Left ventricle myocardium inferior (tissue), 1 donor: ENCODE results near the gene KLHL33. TPM values are rescaled to one million over a fixed set of nuclear protein-coding genes. Genes with fewer than 3 reads are reported as not detected.

Source experiments
- DNase-seq: peaks from one replicate; pipeline ENCODE4 v3.0.0-alpha.2; 2020
- H3K27ac ChIP-seq: fragments of 200-600 bp; replicated peaks from 2 replicates; pipeline ENCODE4 v1.8.0; 2021
- H3K27me3 ChIP-seq: fragments of 200-600 bp; 2 replicates; pipeline ENCODE4 v1.8.0; 2021; ENCODE audit warnings: low read depth
- H3K36me3 ChIP-seq: fragments of 200-600 bp; 2 replicates; pipeline ENCODE4 v1.8.0; 2021
- H3K4me1 ChIP-seq: fragments of 200-600 bp; 2 replicates; pipeline ENCODE4 v1.8.0; 2021
- H3K4me3 ChIP-seq: fragments of 200-600 bp; 2 replicates; pipeline ENCODE4 v1.8.0; 2021; ENCODE audit warnings: mild to moderate bottlenecking, moderate library complexity
- H3K9me3 ChIP-seq: fragments of 200-600 bp; replicated peaks from 2 replicates; pipeline ENCODE4 v1.8.0; 2021
- intact Hi-C: fragments of 100-400 bp; cut with micrococcal nuclease; formaldehyde crosslinking; loops from one replicate; pipeline ENCODE4 v1.11.0; 2022
- total RNA-seq: library from RNA; stranded (reverse); fragmentation: NEBNext Ultra II Directional; extraction: Animal tissue kit (Norgen Biotek cat#: 25700); gene quantifications from one replicate; pipeline ENCODE4 v1.2.1, GENCODE V29; 2021
- TF ChIP-seq, protein P1 (sequence below): fragments of 200-600 bp; IDR thresholded peaks from 2 replicates; pipeline ENCODE4 v1.8.0; 2021; ENCODE audit warnings: antibody characterized with exemption, mild to moderate bottlenecking, borderline replicate concordance
- donor health status: DM: no; HTN: yes; CAD: no; lungs with severe emphysema.

Gene KLHL33
- total RNA-seq, 1 donor from 2014 or later, result 0.33 TPM

DNA sequence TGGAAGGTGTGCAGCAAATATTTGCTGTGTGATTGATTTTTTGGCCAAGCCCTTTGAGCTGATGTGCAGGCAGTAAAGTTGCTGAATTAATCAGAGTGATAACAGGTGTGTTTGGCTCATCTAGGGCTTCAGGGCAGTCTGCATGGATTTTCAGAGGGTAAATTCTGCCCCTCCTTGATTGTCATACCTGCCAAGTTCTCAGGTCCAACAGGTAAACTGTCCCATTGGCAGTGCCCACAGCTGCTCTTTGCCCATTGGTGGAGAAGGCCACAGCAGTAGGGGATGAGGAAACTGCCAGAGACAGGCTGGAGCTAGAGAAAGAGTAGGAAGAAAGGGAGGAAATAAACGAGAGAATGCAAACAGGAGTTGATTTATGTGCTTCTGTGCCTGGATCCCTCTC, 56.2 kb downstream of the KLHL33 start:
- no peak for DNase-seq
- TF ChIP-seq, protein P1, sequence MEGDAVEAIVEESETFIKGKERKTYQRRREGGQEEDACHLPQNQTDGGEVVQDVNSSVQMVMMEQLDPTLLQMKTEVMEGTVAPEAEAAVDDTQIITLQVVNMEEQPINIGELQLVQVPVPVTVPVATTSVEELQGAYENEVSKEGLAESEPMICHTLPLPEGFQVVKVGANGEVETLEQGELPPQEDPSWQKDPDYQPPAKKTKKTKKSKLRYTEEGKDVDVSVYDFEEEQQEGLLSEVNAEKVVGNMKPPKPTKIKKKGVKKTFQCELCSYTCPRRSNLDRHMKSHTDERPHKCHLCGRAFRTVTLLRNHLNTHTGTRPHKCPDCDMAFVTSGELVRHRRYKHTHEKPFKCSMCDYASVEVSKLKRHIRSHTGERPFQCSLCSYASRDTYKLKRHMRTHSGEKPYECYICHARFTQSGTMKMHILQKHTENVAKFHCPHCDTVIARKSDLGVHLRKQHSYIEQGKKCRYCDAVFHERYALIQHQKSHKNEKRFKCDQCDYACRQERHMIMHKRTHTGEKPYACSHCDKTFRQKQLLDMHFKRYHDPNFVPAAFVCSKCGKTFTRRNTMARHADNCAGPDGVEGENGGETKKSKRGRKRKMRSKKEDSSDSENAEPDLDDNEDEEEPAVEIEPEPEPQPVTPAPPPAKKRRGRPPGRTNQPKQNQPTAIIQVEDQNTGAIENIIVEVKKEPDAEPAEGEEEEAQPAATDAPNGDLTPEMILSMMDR, result no peak
- H3K4me1 ChIP-seq, result no peaks in the 10 kb centered on the region
- H3K9me3 ChIP-seq, result no peaks in the 10 kb centered on the region
- intact Hi-C loops, result no loop called here
- no peaks in the 10 kb centered on the region for H3K27me3 ChIP-seq
- H3K36me3 ChIP-seq, result peaks cover 100% of the 10 kb centered on the region
- H3K4me3 ChIP-seq, result no peak overlapping the region
- no peak overlapping the region for H3K27ac ChIP-seq

DNA sequence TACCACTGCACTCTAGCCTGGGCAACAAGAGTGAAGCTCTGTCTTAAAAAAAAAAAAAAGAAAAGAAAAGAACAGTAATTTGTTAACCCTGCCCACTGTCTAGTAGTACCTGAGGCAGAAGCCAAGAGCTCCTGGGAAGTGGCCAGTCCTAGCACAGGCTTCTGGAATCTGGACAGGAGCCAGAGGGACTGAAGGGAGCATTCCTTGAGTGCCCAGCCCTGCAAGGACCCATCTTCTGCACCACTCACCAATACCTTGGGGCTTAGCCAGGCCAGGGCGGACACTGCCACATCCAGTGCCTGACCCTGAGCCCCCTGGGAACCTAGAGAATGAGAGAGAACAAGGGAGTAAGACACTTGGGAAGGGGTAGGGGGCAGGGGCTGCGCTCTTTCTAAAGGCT, 58.8 kb downstream of the KLHL33 start:
- TF ChIP-seq, protein P1, result no peak
- intact Hi-C loops, result no loop called here
- no peaks in the 10 kb centered on the region for H3K9me3 ChIP-seq
- DNase-seq, result no peak
- no peaks in the 10 kb centered on the region for H3K27me3 ChIP-seq
- H3K27ac ChIP-seq, result no peak overlapping the region
- H3K4me1 ChIP-seq, result no peaks in the 10 kb centered on the region
- no peak overlapping the region for H3K4me3 ChIP-seq
- peaks cover 99% of the 10 kb centered on the region for H3K36me3 ChIP-seq

DNA sequence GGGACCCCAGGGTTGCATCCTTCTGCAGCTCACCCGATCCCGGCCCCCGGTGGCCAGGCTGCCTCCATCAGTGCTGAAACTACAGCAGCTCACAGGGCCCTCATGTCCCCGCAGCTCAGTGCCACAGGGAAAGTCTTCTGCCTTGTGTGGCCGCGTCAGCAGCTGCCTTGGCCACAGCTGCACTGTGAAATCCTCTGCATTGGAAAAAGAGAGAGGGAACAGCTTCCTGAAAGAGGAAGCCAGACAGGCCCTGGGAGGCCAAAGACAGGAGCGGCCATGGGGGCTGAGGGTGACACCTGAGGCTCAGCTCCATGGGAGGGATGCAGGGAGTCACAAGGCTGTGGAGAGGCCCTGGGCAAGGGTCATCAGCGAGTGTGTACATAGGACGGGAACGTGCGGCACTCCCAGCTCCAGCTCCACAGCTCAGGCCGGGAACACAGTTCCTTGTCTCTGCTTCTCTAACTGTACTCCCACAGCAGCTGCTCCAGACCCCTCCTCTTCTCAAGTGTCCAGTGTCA, 59.8 kb downstream of the KLHL33 start:
- no peaks in the 10 kb centered on the region for H3K27me3 ChIP-seq
- peaks cover 98% of the 10 kb centered on the region for H3K36me3 ChIP-seq
- intact Hi-C loops, result no loop called here
- TF ChIP-seq, protein P1, result no peak
- H3K4me1 ChIP-seq, result no peaks in the 10 kb centered on the region
- no peak overlapping the region for H3K4me3 ChIP-seq
- no peak overlapping the region for H3K27ac ChIP-seq
- no peak for DNase-seq
- no peaks in the 10 kb centered on the region for H3K9me3 ChIP-seq

Other genes starting within 250 kb of the KLHL33 start
- not detected for gene OR11G2, start 245.3 kb downstream of the KLHL33 start, total RNA-seq
- gene OR11H6, start 212.5 kb downstream of the KLHL33 start, total RNA-seq, result not detected
- not detected for gene OR11H7, start 207.2 kb downstream of the KLHL33 start, total RNA-seq
- gene OR11H4, start 196.9 kb downstream of the KLHL33 start, total RNA-seq, result not detected
- gene TTC5, start 130.2 kb downstream of the KLHL33 start, total RNA-seq, result 12.0 TPM
- 53.9 TPM for gene CCNB1IP1, start 102.9 kb downstream of the KLHL33 start, total RNA-seq
- 15.6 TPM for gene PARP2, start 92.5 kb downstream of the KLHL33 start, total RNA-seq
- gene TEP1, start 22.7 kb downstream of the KLHL33 start, total RNA-seq, result 9.7 TPM
- gene OSGEP, start 18.6 kb upstream of the KLHL33 start, total RNA-seq, result 19.4 TPM
- gene APEX1, start 19.1 kb upstream of the KLHL33 start, total RNA-seq, result 75.0 TPM
- gene PIP4P1, start 25.3 kb upstream of the KLHL33 start, total RNA-seq, result 19.7 TPM
- gene PNP, start 33.2 kb upstream of the KLHL33 start, total RNA-seq, result 6.4 TPM
- gene RNASE10, start 69.4 kb upstream of the KLHL33 start, total RNA-seq, result not detected
- gene RNASE9, start 124.9 kb upstream of the KLHL33 start, total RNA-seq, result not detected
- gene RNASE11, start 151.8 kb upstream of the KLHL33 start, total RNA-seq, result not detected
- gene RNASE12, start 155.2 kb upstream of the KLHL33 start, total RNA-seq, result not detected
- gene OR6S1, start 205.5 kb upstream of the KLHL33 start, total RNA-seq, result not detected
- 9.0 TPM for gene RNASE4, start 248.4 kb upstream of the KLHL33 start, total RNA-seq